Stimulated activated memory B cell treated with anti-CD40 and anti-IgM and Interleukin-4, amounts not matched to agents 10 μg/mL and 1 μg/mL and 100 μg/mL, for 72 hours (primary cell): Measurements from ENCODE around the gene BRD8.

Source experiments
- ATAC-seq: fragments of 150-1000 bp; cut with Tn5 transposase; 2 replicates; pipeline ENCODE4 v1.10.0; 2021
- H3K27ac Mint-ChIP-seq: one replicate; pipeline ENCODE4 v1.8.0; 2022; ENCODE audit warnings: mild to moderate bottlenecking, mixed read lengths
- H3K27me3 Mint-ChIP-seq: one replicate; pipeline ENCODE4 v1.8.0; 2022; ENCODE audit warnings: mixed read lengths
- H3K36me3 Mint-ChIP-seq: one replicate; pipeline ENCODE4 v1.8.0; 2022; ENCODE audit warnings: mixed read lengths
- H3K4me1 Mint-ChIP-seq: one replicate; pipeline ENCODE4 v1.8.0; 2022; ENCODE audit warnings: mixed read lengths
- H3K4me3 Mint-ChIP-seq: one replicate; pipeline ENCODE4 v1.8.0; 2022; ENCODE audit warnings: mild to moderate bottlenecking, moderate library complexity, mixed read lengths
- H3K9me3 Mint-ChIP-seq: one replicate; pipeline ENCODE4 v1.8.0; 2022; ENCODE audit warnings: mixed read lengths

The BRD8 gene

GRCh38 chr5:138139781-138140090 lies 38.7 kb downstream of the BRD8 start:
- H3K4me3 Mint-ChIP-seq, result no peak overlapping the region
- no peak overlapping the region for H3K27ac Mint-ChIP-seq
- H3K9me3 Mint-ChIP-seq, result no peaks in the 10 kb centered on the region
- H3K36me3 Mint-ChIP-seq, result no peaks in the 10 kb centered on the region
- peaks cover 29% of the 10 kb centered on the region for H3K27me3 Mint-ChIP-seq
- H3K4me1 Mint-ChIP-seq, result peaks cover 7% of the 10 kb centered on the region
- no peak for ATAC-seq

- Mint-ChIP-seq H3K9me3 (no peaks in the 10 kb centered on the region), H3K4me1 (peaks cover 7% of the 10 kb centered on the region), H3K27me3 (peaks cover 29% of the 10 kb centered on the region), H3K4me3 (peak within 1 kb of the TSS; percentile 62), H3K27ac (no peak within 1 kb of the TSS), H3K36me3 (no peaks in the 10 kb centered on the region)
- ATAC-seq, result peak; percentile 61
Observed at GRCh38 chr5:138138949-138139780, 39.3 kb downstream of the BRD8 start, which contains the start of gene NME5. TSS of gene NME5 (minus strand) at chr5:138139428. CDS start at chr5:138138780, 648 bp downstream.

GRCh38 chr5:138132543-138132942 lies 45.9 kb downstream of the BRD8 start:
- no peak overlapping the region for H3K4me3 Mint-ChIP-seq
- peaks cover 6% of the 10 kb centered on the region for H3K4me1 Mint-ChIP-seq
- no peak overlapping the region for H3K27ac Mint-ChIP-seq
- no peaks in the 10 kb centered on the region for H3K9me3 Mint-ChIP-seq
- H3K27me3 Mint-ChIP-seq, result peaks cover 21% of the 10 kb centered on the region
- ATAC-seq, result no peak
- no peaks in the 10 kb centered on the region for H3K36me3 Mint-ChIP-seq

GRCh38 chr5:138129347-138129746 lies 49.1 kb downstream of the BRD8 start:
- H3K36me3 Mint-ChIP-seq, result no peaks in the 10 kb centered on the region

GRCh38 chr5:138128334-138128733 lies 50.1 kb downstream of the BRD8 start:
- Mint-ChIP-seq H3K4me1 (peaks cover under 1% of the 10 kb centered on the region), H3K27ac (no peak overlapping the region), H3K9me3 (no peaks in the 10 kb centered on the region), H3K27me3 (no peaks in the 10 kb centered on the region), H3K36me3 (no peaks in the 10 kb centered on the region), H3K4me3 (no peak overlapping the region)
- ATAC-seq, result no peak

More at GRCh38 chr5:138129347-138129746, 49.1 kb downstream of the BRD8 start:
- Mint-ChIP-seq H3K27ac (no peak overlapping the region), H3K4me1 (peaks cover 6% of the 10 kb centered on the region), H3K27me3 (no peaks in the 10 kb centered on the region), H3K9me3 (no peaks in the 10 kb centered on the region), H3K4me3 (no peak overlapping the region)
- no peak for ATAC-seq

- H3K27ac Mint-ChIP-seq, result no peak overlapping the region
- no peaks in the 10 kb centered on the region for H3K27me3 Mint-ChIP-seq
- no peaks in the 10 kb centered on the region for H3K36me3 Mint-ChIP-seq
- no peaks in the 10 kb centered on the region for H3K9me3 Mint-ChIP-seq
- H3K4me1 Mint-ChIP-seq, result no peaks in the 10 kb centered on the region
- no peak overlapping the region for H3K4me3 Mint-ChIP-seq
- no peak for ATAC-seq
Observed at GRCh38 chr5:138115254-138115653, 63.2 kb downstream of the BRD8 start.

GRCh38 chr5:138111937-138112336 lies 66.5 kb downstream of the BRD8 start:
- no peaks in the 10 kb centered on the region for H3K4me1 Mint-ChIP-seq

GRCh38 chr5:138111181-138111580 lies 67.2 kb downstream of the BRD8 start:
- Mint-ChIP-seq H3K9me3 (no peaks in the 10 kb centered on the region), H3K4me1 (no peaks in the 10 kb centered on the region)

More at GRCh38 chr5:138111937-138112336, 66.5 kb downstream of the BRD8 start:
- no peaks in the 10 kb centered on the region for H3K9me3 Mint-ChIP-seq
- H3K27me3 Mint-ChIP-seq, result no peaks in the 10 kb centered on the region
- no peak for ATAC-seq
- no peak overlapping the region for H3K4me3 Mint-ChIP-seq
- no peaks in the 10 kb centered on the region for H3K36me3 Mint-ChIP-seq
- no peak overlapping the region for H3K27ac Mint-ChIP-seq

GRCh38 chr5:138110266-138110963 lies 68.0 kb downstream of the BRD8 start:
- H3K9me3 Mint-ChIP-seq, result no peaks in the 10 kb centered on the region
- H3K4me3 Mint-ChIP-seq, result no peak overlapping the region
- no peak for ATAC-seq
- H3K36me3 Mint-ChIP-seq, result no peaks in the 10 kb centered on the region
- H3K27me3 Mint-ChIP-seq, result no peaks in the 10 kb centered on the region
- no peak overlapping the region for H3K27ac Mint-ChIP-seq
- no peaks in the 10 kb centered on the region for H3K4me1 Mint-ChIP-seq

More at GRCh38 chr5:138111181-138111580, 67.2 kb downstream of the BRD8 start:
- no peak for ATAC-seq
- Mint-ChIP-seq H3K27me3 (no peaks in the 10 kb centered on the region), H3K27ac (no peak overlapping the region), H3K36me3 (no peaks in the 10 kb centered on the region), H3K4me3 (no peak overlapping the region)

GRCh38 chr5:138109463-138110265 lies 68.8 kb downstream of the BRD8 start:
- ATAC-seq, result no peak
- Mint-ChIP-seq H3K27me3 (no peaks in the 10 kb centered on the region), H3K36me3 (no peaks in the 10 kb centered on the region), H3K4me3 (no peak overlapping the region), H3K4me1 (no peaks in the 10 kb centered on the region), H3K27ac (no peak overlapping the region), H3K9me3 (no peaks in the 10 kb centered on the region)

- no peak overlapping the region for H3K4me3 Mint-ChIP-seq
- no peak for ATAC-seq
- no peaks in the 10 kb centered on the region for H3K27me3 Mint-ChIP-seq
- H3K4me1 Mint-ChIP-seq, result peaks cover 12% of the 10 kb centered on the region
- no peaks in the 10 kb centered on the region for H3K9me3 Mint-ChIP-seq
- H3K27ac Mint-ChIP-seq, result no peak overlapping the region
- H3K36me3 Mint-ChIP-seq, result no peaks in the 10 kb centered on the region
Observed at GRCh38 chr5:138107213-138107612, 71.2 kb downstream of the BRD8 start.

GRCh38 chr5:138105709-138106108 lies 72.7 kb downstream of the BRD8 start:
- Mint-ChIP-seq H3K4me1 (peaks cover 21% of the 10 kb centered on the region), H3K27ac (no peak overlapping the region), H3K36me3 (no peaks in the 10 kb centered on the region), H3K9me3 (no peaks in the 10 kb centered on the region), H3K4me3 (no peak overlapping the region), H3K27me3 (no peaks in the 10 kb centered on the region)
- no peak for ATAC-seq

GRCh38 chr5:138103319-138103637 lies 75.2 kb downstream of the BRD8 start:
- Mint-ChIP-seq H3K36me3 (no peaks in the 10 kb centered on the region), H3K4me3 (no peak overlapping the region), H3K27me3 (peaks cover 11% of the 10 kb centered on the region), H3K27ac (peak overlapping the region; percentile 39), H3K4me1 (peaks cover 22% of the 10 kb centered on the region), H3K9me3 (no peaks in the 10 kb centered on the region)
- ATAC-seq, result no peak

GRCh38 chr5:138102454-138103318 lies 75.7 kb downstream of the BRD8 start:
- Mint-ChIP-seq H3K27ac (peak overlapping the region; percentile 39), H3K36me3 (no peaks in the 10 kb centered on the region), H3K27me3 (peaks cover 14% of the 10 kb centered on the region), H3K4me3 (no peak overlapping the region), H3K4me1 (peaks cover 22% of the 10 kb centered on the region), H3K9me3 (no peaks in the 10 kb centered on the region)
- ATAC-seq, result peak; percentile 90
